A673 (cell line): ENCODE data around the gene ZFYVE21.

ENCODE experiments used
- CTCF ChIP-seq: fragments of 300-800, 200-600 bp; sonication (generic); conservative IDR thresholded peaks from 2 replicates; pipeline ENCODE4 v1.5.1; 2017; ENCODE audit warnings: low read depth, mild to moderate bottlenecking, antibody characterized with exemption, low read length, moderate library complexity, mixed read lengths
- EZH2 ChIP-seq: fragments of 200-600 bp; sonication (generic); IDR thresholded peaks from 2 replicates; pipeline ENCODE4 v1.6.1; 2017; ENCODE audit warnings: borderline replicate concordance, low read depth, mild to moderate bottlenecking, mixed read lengths, antibody characterized with exemption, low read length; ENCODE audit not compliant: poor library complexity, severe bottlenecking

- no peak for TF ChIP-seq EZH2
- no peak for TF ChIP-seq CTCF
Measured at GRCh38 chr14:103669370-103669769, 46.2 kb upstream of the ZFYVE21 start.
